SIG-M5 (cell line): ENCODE data around the gene HOXA11.

Experiments
- DNase-seq: peaks from one replicate; lab custom pipeline; 2025; lab: John Stamatoyannopoulos, UW

Gene HOXA11

DNA sequence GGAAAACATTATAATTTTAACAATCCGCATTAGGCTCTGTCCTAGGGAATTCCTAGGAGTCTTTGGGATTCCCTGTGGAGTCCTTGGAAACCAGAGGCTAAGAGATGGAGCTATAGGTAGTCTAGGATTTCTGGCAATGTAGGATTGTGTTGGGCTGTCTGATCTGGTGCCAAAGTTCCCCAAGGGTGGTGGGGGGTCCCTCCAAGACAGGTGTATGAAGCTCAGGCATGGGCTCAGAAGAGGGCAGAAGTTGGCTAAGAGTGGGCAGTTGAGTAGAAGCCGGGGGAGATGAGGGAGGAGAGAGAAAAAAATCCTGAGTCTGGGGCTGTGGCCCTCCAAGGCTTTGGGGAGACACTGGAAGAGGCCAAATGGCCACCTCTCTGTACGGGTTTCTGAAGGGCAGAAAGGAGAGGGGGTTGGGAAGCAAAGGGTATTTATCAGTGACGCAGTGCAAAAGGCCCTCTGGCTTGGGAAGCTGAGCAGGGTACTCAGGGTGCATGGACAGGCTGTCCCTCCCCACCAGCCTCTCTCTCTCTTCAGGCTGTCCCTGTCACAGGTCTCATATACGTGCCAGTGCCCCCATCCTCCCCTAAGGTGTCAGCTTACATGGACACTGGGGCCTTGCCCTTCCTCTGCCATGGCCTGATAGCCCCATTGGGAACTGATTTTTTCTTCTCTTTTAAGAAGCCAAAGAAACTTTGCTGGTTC is 38.4 kb downstream of the HOXA11 start:
- no peak for DNase-seq

DNA sequence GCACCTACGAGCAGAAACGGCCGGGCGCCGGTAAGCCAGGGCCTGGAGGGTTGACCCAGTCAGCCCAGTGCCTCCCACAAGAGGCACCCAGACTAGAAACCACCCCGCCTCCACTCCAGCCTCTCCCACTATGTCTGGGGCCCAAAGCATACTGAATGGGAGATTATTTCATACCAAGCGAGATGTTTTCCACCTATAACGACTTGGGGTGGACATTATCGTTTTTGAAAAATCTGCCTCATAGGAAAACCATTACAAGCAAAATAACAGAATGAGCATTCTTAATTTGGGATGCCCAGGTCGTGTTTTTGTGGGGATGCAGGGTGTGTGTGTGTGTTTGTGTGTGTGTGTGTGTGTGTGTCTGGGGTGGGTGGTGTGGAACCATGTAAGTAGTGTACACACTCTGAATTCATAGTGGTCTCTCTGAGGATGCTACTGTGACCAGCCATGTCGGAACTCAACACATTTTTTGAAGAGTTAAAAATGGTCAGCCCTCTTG is 39.1 kb downstream of the HOXA11 start:
- no peak for DNase-seq

DNA sequence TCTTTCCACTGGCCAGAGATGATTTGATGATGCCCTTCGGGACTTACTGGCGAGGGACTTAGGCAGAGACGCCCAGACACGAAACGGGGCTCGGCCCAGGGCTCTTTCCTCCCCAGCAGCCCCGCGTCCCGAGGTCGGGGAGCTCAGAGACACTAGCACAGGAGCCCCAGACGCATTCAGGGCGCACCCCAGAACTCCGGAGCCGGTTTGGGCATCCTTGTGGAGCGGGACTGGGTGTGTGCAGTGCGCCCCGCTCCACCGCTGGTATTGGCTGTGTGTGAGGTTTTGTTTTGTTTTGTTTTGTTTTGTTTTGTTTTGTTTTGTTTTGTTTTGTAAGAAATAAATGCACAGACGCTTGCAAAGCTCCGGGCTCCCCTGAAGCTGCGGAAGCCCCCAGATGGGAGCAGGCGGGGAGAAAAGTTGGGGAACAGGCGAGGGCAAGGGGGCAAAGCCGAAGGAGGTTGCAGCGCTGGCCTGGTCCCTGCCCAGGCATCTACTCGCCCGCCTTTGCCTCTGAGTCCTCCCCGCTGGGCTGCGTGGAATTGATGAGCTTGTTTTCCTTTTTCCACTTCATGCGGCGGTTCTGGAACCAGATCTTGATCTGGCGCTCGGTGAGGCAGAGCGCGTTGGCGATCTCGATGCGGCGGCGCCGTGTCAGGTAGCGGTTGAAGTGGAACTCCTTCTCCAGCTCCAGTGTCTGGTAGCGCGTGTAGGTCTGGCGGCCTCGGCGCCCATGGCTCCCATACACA is 39.7 kb downstream of the HOXA11 start:
- no peak for DNase-seq

DNA sequence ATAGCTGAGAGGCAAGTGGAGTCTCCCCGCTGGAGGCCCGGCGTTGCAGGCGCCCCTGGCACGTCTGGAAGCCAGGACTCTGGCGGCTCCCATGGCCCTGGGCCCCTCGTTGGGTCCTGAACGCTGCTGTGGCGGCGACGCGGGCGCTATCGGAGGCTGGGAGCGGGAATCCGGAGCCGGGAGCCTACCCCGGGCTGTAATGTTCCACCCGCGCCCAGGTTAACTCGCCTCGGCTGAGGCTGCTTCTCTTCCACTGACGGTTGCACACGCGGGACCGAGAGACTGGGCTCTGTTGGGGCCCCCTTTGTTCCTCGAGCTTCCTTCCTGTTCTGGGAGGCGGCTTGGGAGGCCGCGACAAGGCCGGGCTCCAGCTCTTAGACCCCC is 40.3 kb downstream of the HOXA11 start:
- DNase-seq: no peak

DNA sequence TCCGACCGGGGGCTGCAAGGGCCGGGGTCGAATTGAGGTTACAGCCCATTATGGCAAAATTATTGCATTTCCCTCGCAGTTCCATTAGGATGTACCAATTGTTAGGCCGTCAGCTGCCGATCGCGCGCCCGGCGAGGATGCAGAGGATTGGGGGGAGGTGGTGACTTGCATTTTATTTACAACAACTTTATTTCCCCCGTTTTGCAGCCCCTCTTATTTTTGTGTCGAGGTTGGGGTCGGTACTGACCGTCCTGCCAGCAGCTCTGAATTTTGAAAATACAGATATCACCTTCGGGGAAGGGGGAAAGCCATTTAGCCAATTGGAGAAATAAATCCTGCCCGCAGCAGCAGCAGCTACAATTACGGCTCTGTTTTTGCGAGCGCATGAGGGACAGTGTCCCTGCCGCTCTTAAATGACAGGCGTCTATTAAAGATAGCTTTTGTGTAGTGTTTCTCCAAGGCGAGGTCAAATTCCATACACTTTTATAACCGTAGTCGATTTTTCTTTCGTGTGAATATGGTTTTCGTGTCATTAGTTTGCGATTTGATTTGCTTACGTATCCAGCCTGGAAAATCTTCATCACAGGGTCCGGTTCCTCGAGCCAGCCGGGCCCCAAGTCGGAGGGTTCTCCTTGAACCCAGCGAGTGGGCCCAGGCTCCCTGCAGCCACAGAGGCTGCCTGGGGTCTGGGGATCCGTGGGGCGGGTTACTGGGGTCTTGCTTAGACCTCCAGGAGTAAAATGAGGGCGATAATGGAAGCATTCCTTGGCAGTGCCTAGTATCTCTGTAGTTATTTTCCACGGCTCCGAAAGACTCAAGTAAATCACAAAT is 40.9 kb downstream of the HOXA11 start:
- no peak for DNase-seq

DNA sequence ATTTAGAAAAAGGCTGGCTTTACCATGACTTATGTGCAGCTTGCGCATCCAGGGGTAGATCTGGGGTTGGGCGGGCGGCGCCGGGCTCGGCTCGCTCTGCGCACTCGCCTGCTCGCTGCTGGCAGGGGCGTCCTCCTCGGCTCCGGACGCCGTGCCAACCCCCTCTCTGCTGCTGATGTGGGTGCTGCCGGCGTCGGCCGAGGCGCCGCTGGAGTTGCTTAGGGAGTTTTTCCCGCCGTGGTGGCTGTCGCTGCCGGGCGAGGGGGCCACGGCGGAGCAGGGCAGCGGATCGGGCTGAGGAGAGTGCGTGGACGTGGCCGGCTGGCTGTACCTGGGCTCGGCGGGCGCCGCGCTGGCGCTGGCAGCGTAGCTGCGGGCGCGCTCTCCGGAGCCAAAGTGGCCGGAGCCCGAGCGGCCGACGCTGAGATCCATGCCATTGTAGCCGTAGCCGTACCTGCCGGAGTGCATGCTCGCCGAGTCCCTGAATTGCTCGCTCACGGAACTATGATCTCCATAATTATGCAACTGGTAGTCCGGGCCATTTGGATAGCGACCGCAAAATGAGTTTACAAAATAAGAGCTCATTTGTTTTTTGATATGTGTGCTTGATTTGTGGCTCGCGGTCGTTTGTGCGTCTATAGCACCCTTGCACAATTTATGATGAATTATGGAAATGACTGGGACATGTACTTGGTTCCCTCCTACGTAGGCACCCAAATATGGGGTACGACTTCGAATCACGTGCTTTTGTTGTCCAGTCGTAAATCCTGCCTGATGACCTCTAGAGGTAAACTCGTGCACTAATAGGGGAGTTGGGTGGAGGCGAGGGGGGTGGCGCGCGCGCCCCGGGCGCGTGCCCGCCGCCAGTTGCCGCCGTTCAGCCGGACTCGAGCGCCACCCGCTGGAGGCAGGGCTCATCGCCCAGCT is 41.7 kb downstream of the HOXA11 start, which contains the start of gene HOXA5:
HOXA5 (minus strand) TSS at position 659 of the 927 bp plus-strand sequence; CDS start at position 585, 74 bp downstream.
- no peak for DNase-seq

DNA sequence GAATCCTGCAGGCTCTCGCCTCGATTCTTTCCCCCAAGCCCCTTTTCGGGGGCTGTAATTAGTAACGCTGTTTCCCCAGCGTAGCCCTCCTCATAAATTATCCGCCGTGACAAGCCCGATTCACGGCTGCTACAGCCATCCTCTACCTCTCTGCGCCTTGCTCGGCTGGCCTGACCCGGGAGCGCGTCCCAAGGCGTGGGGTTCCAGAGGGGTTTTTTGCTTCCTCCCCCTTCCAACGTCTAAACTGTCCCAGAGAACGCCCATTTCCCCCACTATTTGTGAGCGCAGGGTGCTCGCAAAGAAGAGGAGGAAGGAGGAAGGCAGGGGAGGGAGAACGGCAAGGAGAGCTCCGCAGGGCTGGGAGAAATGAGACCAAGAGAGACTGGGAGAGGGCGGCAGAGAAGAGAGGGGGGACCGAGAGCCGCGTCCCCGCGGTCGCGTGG is 42.4 kb downstream of the HOXA11 start:
- no peak for DNase-seq

DNA sequence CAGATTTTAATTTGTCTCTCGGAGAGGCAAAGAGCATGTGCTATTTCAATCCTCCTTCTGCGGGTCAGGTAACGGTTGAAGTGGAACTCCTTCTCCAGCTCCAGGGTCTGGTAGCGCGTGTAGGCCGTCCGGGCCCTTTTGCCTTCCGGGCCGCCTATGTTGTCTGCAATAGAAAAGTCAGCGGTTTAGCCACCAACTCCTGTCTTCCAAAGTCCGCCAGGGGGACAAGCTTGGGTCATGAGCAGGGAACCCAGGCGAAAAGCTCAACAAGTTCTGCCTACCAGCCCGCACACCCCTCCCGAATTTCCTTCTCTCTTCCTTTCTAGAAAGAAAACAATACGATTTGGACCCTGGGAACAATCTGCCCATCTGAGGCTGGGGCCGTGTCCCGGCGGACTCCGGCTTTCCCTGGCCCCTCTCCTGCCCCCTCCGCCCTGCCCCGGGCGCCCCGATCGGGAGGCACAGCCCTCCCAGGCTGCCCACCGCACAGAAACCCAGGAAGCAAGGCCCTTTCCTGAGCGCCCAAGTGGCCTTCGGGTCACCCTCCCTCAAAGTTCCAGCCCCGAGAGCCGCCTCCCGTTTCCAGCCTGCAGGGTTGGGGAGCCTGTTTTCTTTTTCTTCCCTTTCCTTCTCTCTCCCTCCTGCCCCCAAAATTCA is 43.0 kb downstream of the HOXA11 start:
- DNase-seq: no peak

DNA sequence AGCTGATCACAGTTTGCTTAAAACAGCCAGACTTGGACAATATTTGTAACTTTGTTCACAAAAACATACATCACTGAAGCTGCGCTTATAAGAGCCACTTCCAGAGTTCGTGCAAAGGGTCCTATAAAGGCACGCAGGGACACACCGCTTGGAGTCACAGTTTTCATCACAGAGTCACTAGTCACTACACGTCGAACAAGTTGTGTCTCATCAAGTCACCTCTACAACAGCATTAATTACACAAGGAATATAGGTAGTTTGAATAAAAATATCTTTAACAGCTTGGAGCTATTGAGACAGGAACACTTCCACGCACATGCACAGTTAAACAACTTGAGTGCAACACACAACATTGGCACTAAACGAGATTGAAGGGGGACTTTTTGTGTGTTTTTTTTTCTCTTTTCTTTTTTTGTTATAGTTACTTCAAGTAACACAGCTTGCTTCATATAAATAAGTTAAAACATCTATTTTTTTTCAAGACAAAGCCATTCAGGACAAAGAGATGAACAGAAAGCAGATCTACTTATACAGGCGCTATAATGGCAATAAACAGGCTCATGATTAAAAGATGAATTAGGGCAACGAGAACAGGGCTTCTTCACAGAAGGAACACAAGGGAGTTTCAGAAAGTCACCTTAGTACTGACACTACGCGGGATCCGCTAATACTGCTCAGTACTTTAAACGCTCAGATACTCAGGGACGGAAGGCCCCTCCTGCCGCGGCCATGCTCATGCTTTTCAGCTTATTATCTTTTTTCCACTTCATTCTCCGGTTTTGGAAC is 43.7 kb downstream of the HOXA11 start:
- no peak for DNase-seq

DNA sequence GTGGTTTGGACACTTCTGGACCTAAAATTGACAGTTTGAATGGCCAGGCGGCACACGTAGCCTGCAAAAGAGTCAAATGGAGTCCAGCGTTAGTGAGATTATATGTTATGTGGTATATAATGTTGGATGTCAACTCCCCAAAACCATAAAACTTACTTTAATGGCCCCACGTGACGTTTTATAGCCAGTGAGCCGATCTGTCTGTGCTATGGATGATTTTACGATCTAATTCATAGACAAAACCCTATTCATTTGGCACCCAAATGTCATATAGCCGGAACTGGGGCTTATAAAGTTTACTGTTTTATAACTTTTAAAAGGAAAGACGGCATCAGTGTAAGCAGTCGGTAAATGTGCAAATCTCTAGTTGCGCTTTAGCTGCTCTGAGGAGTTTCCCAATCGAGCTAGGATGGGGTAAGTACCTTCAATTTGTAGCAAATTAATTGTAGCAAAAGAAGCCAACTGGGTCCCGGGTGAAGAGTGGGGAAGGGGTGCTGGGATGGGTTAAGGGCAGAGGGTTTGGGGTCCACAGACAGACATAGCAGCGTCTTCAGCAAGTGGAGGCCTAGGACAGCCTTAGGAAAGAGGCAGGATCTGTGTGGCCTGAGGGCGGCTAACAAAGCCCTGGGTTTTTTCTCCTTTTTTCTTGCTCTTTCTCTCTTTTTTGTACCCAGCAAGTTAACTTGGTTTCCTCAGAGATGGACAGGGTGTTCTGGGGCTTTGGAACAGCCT is 44.7 kb downstream of the HOXA11 start:
- no peak for DNase-seq

DNA sequence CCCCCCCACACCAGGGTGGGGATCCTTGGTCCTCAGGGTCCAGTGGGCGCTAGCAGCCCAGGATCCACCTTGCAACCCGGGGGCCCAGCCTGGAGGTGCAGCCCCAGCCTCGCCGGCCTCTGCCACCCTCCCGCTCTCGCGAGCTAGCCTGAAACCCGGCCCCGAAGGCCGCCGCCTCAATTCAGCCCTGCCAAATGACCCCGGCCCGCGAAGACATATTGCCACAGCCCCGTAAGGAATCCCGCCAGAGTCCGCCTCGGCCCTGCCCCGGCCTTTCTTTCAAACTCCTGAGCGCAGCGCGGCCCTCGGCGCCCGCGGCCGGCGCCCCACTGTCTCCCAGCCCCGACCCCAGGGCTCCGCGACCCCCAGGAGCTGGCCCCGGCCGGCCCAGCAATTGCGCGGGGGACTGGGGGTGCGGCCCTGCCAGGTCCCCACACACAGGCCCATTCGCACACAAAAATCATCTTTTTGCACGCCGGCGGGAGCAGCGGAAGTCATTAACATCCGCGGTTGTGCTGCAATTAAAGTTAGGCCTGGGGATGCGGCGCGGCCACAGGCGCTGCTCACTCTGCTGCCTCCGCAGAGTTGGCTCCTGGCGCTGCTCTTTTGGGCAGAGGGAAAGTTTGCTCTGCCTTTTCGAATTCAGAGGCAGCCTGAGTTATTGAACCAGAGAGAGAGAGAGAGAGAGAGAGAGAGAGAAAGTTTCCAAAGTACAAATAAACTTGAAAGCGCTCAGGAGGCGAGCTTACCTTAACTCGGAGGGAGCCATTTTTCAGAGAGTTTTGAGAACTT is 45.5 kb downstream of the HOXA11 start:
- no peak for DNase-seq

DNA sequence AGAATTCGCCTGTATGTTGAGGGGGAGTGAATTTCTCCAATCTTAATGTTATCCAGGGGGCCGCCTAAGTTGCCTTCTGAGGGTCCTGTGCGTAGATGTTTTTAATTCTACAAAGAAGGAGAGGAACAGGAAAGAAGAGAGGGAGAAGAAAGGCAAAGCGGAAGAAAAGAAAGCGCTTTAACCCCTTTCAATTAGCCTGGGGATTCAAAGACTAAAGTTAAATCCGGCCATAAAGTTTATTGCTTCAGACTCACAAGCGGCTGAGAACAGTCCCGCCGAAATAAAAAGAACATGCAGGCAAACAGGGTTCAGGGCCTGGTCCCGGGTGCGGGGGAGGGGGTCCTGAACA is 46.1 kb downstream of the HOXA11 start:
- DNase-seq: no peak

DNA sequence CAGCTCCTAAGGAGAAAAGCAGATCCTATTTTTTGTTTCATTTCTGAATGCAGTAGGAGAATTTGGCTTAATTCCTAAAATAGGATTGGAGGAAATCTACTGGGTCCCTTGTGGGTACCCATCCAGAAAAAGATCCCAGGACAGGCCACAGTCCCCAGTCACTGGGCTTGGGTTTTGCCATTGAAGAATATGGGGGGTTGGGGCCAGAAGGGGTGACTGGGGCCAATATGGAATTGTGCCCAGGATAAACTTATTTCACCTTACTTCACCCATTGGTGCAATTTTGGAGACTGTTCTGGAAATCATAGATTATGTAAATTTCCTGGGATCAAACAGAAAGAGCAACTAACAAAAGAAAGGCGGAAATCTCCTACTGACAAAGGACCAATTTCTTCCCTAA is 46.6 kb downstream of the HOXA11 start:
- DNase-seq: no peak

DNA sequence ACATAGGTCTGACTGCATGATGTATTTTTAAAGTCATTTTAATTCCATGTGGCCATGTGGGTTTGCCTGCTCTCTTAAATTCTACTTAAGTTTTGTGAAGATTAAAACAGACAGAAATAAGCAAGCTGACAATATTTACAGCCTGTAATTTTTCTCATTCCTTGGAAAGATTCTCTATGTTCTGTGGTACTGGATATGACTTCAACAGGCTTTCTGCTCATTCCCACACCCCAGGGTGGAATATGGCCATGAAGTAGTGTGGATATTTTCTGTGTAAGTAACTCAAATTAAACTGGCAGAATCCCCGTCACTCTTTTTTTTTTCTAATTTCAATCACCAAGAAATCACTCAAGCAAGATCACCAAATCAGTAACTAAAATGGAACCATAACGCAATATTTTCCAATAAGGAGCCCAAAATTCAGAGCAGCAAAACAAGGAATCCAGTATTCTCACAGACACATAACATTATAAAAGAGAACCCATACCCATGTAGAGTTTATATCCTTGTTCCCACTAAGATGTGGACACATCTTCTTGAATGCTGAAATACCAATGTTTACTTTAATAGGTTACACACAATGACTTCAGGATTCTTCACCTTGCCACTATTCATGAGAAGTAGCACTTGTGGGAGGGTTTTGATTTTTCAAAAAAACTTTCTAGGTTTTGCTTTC is 47.3 kb downstream of the HOXA11 start:
- no peak for DNase-seq

DNA sequence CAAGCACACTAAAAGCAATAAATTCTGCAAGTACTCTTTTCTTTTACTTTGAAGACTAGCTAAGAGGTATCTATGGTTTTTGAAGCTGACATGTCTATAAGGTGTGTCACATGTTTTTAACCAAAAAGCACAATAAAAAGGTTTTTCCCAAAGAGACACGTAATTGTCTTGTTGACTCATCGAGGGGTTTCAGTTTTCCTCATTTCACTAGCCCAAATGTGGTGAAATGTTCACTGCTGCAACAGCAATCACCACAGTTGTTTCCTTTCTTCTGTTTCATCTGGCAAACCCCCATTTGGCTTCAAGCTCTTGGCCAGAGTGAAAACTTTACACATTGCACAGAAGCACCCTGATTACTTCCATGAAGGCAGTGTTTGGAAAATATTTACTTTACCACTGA is 50.6 kb downstream of the HOXA11 start:
- DNase-seq: no peak

DNA sequence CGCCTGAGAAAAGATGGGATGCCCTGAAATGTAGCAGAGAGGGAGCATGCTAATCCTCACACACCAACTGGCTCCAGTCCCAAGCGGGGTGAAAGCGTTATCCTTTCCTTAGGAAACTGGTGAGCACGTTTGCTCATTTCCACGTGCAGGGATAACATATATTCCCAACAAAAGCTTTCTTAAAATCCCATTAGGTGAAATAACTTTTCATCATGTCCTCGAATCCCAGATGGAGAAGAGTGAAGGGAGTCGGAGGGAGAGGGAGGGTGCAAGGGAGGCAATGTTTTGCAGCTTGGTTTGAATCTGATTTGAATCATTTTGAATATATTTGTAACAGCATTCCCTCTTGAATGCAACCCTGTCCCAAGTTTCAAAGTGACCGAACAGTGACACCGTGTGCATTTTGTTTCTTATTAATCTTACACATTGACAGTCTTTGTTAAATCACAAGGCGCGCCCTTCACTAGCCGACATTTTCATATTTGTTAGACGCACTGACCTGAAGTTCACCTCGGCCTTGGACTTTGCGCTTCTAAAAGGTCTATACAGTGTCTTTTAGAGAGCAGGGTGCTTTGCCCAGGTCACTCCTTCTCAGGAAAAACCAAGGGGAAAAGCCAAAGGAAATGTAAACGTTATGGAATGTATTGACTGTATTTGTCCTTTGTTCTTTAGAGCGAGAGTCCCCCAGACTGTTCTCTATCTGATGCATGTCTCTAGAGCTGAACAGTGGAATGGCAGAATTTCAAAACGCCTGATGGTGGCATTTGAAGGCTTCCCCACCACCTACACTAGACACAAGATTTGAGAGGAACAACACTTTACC is 51.4 kb downstream of the HOXA11 start:
- no peak for DNase-seq

DNA sequence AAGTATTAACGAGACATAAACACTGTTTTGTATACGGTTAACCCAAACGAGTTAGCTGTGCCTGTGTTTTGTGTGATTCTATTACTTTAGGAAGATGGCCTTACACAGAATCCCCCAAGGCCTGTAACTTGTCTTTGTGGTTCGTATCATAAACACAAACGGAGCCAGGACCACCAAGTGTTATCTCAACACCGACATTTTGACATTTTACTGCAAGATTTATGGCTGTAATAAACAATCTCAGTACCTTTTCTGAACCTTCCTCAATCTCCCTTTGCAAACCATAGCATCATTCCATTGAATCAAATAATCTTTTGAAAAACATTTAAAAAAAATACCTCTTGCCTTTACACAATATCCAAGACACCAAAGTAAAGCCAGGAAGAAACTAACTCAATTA is 52.1 kb downstream of the HOXA11 start:
- no peak for DNase-seq
